Measurements from ENCODE around the gene ONECUT2. TPM values are rescaled to one million over a fixed set of nuclear protein-coding genes. Genes with fewer than 3 reads are reported as not detected.

The ONECUT2 gene
- total and polyA plus RNA-seq, 2 donors from 2014 or later, result 0.02 to 0.22 TPM

DNA sequence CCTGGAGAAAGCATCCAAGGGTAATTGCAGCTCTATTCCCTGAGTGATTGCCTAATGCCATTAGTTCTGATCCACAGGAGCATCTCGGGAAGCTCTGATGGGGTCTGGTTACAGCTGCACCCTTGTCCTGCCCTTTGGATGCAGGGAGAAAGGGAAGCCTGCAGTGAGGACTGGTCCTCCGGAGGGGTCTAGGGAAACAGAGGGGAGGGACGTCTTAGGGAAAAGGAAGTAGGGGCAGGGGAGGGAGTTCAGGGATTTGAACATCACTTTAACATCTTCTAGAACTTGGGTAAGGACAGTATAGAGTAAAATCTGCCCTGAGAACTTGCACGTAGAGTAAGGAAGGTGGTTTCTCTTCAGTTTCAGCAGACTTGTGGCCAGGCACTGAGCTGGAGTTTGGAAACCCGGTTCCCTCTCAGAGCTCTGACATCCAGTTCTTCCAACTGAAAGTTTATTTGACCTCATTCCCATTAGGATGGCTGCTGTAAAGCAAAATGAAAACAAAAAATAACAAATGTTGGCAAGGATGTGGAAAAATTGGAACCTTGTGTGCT is 20.5 kb downstream of the ONECUT2 start:
- H3K27me3 ChIP-seq (ENCODE audit: control insufficient read depth, insufficient read depth, low read length), result no peaks in the 10 kb centered on the region
- no peaks in the 10 kb centered on the region for H3K9me3 ChIP-seq (ENCODE audit: control insufficient read depth in 2 of 3, insufficient read depth in 1 of 3, low read length in 3 of 3)
- no peaks in the 10 kb centered on the region for H3K36me3 ChIP-seq (ENCODE audit: control insufficient read depth in 2 of 3, insufficient read depth in 3 of 3, low read length in 3 of 3)
- H3K9ac ChIP-seq (ENCODE audit: low read length in 3 of 3), result no peak overlapping the region
- H3K4me1 ChIP-seq (ENCODE audit: control insufficient read depth in 2 of 3, insufficient read depth in 2 of 3, low read depth in 1 of 3, low read length in 3 of 3), result no peaks in the 10 kb centered on the region
- DNase-seq (no peak), FAIRE-seq (no peak)
- intact Hi-C loops (cut with DNase I), result no loop called here
- no peak overlapping the region for H3K27ac ChIP-seq (ENCODE audit: low read depth in 2 of 2, low read length in 2 of 2)
- TF ChIP-seq, protein P1, sequence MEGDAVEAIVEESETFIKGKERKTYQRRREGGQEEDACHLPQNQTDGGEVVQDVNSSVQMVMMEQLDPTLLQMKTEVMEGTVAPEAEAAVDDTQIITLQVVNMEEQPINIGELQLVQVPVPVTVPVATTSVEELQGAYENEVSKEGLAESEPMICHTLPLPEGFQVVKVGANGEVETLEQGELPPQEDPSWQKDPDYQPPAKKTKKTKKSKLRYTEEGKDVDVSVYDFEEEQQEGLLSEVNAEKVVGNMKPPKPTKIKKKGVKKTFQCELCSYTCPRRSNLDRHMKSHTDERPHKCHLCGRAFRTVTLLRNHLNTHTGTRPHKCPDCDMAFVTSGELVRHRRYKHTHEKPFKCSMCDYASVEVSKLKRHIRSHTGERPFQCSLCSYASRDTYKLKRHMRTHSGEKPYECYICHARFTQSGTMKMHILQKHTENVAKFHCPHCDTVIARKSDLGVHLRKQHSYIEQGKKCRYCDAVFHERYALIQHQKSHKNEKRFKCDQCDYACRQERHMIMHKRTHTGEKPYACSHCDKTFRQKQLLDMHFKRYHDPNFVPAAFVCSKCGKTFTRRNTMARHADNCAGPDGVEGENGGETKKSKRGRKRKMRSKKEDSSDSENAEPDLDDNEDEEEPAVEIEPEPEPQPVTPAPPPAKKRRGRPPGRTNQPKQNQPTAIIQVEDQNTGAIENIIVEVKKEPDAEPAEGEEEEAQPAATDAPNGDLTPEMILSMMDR (IDR thresholded peaks at IDR 0.05; ENCODE audit: borderline replicate concordance, extremely low read depth, insufficient read depth), result no peak
- H3K4me3 ChIP-seq (ENCODE audit: low read length in 3 of 3), result no peak overlapping the region

DNA sequence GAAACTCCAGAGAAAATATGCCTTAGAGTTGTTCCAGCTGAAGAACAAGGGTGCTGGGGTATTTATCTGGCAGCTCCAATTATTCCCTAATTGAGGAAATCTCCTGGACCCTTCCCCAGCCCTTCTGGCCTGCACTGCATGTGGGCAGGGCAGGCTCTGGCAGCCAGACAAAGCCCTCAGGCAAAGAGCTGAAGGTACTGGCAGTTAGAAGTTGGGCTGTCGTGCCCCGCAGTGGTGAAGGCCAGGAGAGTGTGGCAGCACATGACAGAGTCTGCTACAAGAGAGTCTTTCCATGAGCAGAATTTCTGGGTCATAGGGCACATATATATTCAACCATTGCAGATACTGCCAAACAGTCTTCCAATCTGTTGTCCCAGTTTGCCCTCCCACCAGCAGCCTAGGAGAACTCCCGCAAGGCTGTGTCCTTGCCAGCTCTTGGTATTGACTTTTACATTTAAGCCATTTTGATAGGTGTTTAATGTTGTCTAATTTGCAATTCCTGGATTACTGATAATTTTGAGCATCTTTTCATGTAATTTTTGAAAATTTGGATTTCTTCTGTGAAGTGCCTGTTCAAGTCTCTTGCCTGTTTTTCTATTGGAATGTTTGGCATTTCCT is 26.6 kb downstream of the ONECUT2 start:
- H3K4me3 ChIP-seq (ENCODE audit: low read length in 3 of 3), result no peak overlapping the region

DNA sequence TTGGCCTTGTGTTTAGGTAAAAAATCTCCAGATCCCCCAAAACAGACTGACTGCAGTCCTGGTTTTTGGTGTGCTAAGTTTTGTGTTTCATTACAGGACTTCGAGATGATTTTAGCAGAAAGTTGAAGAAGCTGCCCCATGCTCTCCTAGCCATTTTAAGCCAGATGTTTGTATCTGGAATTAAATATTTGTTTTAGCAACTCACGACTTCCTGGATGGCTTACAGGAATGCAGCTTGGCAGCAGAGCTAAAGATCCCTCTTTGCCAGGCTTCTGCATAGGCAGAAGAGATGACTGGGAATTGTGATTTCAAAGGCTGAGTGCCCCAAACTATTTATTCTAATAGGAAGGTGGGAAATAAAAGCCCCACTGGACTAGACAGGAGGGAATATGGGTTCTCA is 31.1 kb downstream of the ONECUT2 start:
- intact Hi-C loops (cut with DNase I), result no loop called here
- H3K9ac ChIP-seq (ENCODE audit: low read length in 3 of 3), result no peak overlapping the region
- no peaks in the 10 kb centered on the region for H3K4me1 ChIP-seq (ENCODE audit: control insufficient read depth in 2 of 3, insufficient read depth in 2 of 3, low read depth in 1 of 3, low read length in 3 of 3)
- no peaks in the 10 kb centered on the region for H3K9me3 ChIP-seq (ENCODE audit: control insufficient read depth in 2 of 3, insufficient read depth in 1 of 3, low read length in 3 of 3)
- TF ChIP-seq, protein P1 (IDR thresholded peaks at IDR 0.05; ENCODE audit: borderline replicate concordance, extremely low read depth, insufficient read depth), result no peak
- no peaks in the 10 kb centered on the region for H3K36me3 ChIP-seq (ENCODE audit: control insufficient read depth in 2 of 3, insufficient read depth in 3 of 3, low read length in 3 of 3)
- H3K4me3 ChIP-seq (ENCODE audit: low read length in 3 of 3), result no peak overlapping the region
- no peaks in the 10 kb centered on the region for H3K27me3 ChIP-seq (ENCODE audit: control insufficient read depth, insufficient read depth, low read length)
- FAIRE-seq, result no peak
- DNase-seq, result no peak
- H3K27ac ChIP-seq (ENCODE audit: low read depth in 2 of 2, low read length in 2 of 2), result no peak overlapping the region

More for the DNA sequence above, 26.6 kb downstream of the ONECUT2 start:
- intact Hi-C loops (cut with DNase I), result no loop called here
- TF ChIP-seq, protein P1 (IDR thresholded peaks at IDR 0.05; ENCODE audit: borderline replicate concordance, extremely low read depth, insufficient read depth), result no peak
- Histone ChIP-seq H3K9ac (ENCODE audit: low read length in 3 of 3) (no peak overlapping the region), H3K4me1 (ENCODE audit: control insufficient read depth in 2 of 3, insufficient read depth in 2 of 3, low read depth in 1 of 3, low read length in 3 of 3) (no peaks in the 10 kb centered on the region), H3K9me3 (ENCODE audit: control insufficient read depth in 2 of 3, insufficient read depth in 1 of 3, low read length in 3 of 3) (no peaks in the 10 kb centered on the region), H3K27ac (ENCODE audit: low read depth in 2 of 2, low read length in 2 of 2) (no peak overlapping the region), H3K27me3 (ENCODE audit: control insufficient read depth, insufficient read depth, low read length) (no peaks in the 10 kb centered on the region), H3K36me3 (ENCODE audit: control insufficient read depth in 2 of 3, insufficient read depth in 3 of 3, low read length in 3 of 3) (no peaks in the 10 kb centered on the region)
- FAIRE-seq (no peak), DNase-seq (no peak)
